Omental fat pad (tissue), 4 donors: ENCODE measurements around the gene ZBTB32. TPM values are rescaled to one million over a fixed set of nuclear protein-coding genes. Genes with fewer than 3 reads are reported as not detected.
A peak's percentile ranks its signal among the peaks of the same experiment; 100 is the strongest.

ENCODE experiments used
- ATAC-seq: fragments of 150-250 bp; one replicate; pipeline ENCODE4 v1.9.1; 2016; ENCODE audit warnings: mild to moderate bottlenecking, moderate library complexity; ENCODE audit not compliant: low FRiP score
- DNase-seq: peaks from one replicate; pipeline ENCODE4 v3.0.0-alpha.2; 2019; ENCODE audit warnings: low spot score
- CTCF ChIP-seq, 3 donors: fragments of 450-650 bp; IDR thresholded peaks; one replicate each; pipeline ENCODE4 v1.5.1; 2016 to 2017; ENCODE audit warnings: antibody characterized with exemption in 3 of 3, mild to moderate bottlenecking in 3 of 3, moderate library complexity in 2 of 3
- total RNA-seq, 4 donors: library from RNA; depleted of rRNA; stranded (reverse); fragments of >200 nt; gene quantifications; one replicate each; pipeline ENCODE4 v1.1.0, GENCODE V29; 2016

Gene ZBTB32
- total RNA-seq, 4 donors from 2014 or later = 0.47 to 0.72 TPM; not detected in 2

- ATAC-seq (peak; percentile 89), DNase-seq (peak; percentile 94)
- no peak for TF ChIP-seq CTCF (IDR thresholded peaks at IDR 0.05)
Observed at GRCh38 chr19:35757749-35758608, 53.6 kb downstream of the ZBTB32 start, which contains the start of gene PROSER3. Gene PROSER3, plus strand, starts transcription at chr19:35758176. Its CDS starts 40 bp downstream, at chr19:35758216.

DNA sequence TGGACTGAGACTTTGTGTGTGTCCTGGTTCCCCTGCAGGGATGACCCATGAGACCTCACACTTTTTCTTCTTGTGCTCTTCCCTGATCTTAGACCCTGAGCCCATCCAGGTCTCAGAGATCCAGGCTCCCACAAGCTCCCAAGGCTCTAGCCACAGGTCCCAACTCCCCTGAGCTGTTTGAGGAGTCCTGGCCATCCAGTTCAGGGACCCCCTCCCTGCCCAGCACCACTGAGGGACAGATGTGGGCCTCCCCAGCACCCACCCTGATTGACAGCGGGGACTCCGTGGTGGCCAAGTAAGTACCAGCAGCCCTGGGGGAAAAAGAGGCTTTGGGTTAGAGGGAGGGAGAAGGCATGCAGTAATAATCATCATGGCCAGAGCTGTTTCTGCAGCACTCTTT, 55.3 kb downstream of the ZBTB32 start:
- no peak for TF ChIP-seq CTCF (IDR thresholded peaks at IDR 0.05)
- ATAC-seq = no peak
- DNase-seq = no peak

- ATAC-seq = no peak
- TF ChIP-seq CTCF (IDR thresholded peaks at IDR 0.05) = no peak
- no peak for DNase-seq
Observed at GRCh38 chr19:35760711-35761349, 56.5 kb downstream of the ZBTB32 start.

DNA sequence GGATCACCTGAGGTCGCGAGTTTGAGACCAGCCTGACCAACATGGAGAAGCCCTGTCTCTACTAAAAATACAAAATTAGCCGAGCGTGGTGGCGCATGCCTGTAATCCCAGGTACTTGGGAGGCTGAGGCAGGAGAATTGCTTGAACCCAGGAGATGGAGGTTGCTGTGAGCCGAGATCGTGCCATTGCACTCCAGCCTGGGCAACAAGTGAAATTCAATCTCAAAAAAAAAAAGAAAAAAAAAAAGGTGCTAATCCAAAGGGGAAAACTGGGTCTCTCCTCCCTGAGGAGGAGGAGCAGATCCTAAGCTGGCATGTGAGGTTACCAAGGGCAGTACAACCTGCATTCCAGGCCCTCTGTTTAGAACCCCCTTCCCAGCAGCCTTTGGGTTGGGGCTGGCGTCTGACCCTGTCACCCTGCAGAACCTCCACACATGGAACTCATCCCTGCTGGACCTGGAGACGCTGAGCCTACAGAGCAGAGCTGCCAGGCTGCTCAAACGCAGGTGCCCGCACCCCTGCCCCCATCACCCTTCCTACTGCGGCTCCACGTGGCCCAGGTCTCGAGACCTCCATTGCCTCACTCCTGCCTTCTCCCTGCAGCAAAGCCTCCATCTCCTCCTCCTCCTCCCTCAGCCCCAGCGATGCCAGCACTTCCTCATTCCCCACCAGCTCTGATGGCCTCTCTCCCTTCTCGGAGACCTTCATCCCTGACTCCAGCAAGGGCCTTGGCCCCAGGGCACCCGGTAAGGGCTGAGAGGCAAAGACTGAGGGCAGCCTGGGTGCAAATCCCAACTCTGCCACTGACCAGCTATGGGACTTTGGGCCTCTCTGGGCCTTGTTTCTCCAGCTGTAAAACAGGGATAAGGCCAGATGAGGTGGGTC, 60.3 kb downstream of the ZBTB32 start:
- DNase-seq (no peak), ATAC-seq (no peak)
- no peak for TF ChIP-seq CTCF (IDR thresholded peaks at IDR 0.05)

Other genes starting within 250 kb of the ZBTB32 start
- not detected for gene KRTDAP, start 214.1 kb upstream of the ZBTB32 start, total RNA-seq
- 10 to 100 TPM in 3 of 4 donors, 1 to 10 TPM in 1; 2.8 to 48.9 (median 33.8) TPM for gene DMKN, start 190.9 kb upstream of the ZBTB32 start, total RNA-seq
- gene SBSN, start 176.2 kb upstream of the ZBTB32 start, total RNA-seq = under 1 TPM in 1 of 4 donors, not detected in 3; 0.93 TPM
- gene GAPDHS, start 171.1 kb upstream of the ZBTB32 start, total RNA-seq = not detected
- gene TMEM147, start 158.9 kb upstream of the ZBTB32 start, total RNA-seq = 100 to 1,000 TPM in 1 of 4 donors, 10 to 100 TPM in 3; 67.1 to 114 (median 74.5) TPM
- not detected for gene ATP4A, start 140.9 kb upstream of the ZBTB32 start, total RNA-seq
- not detected for gene PMIS2, start 118.4 kb upstream of the ZBTB32 start, total RNA-seq
- gene HAUS5, start 91.8 kb upstream of the ZBTB32 start, total RNA-seq = 1 to 10 TPM; 4.0 to 7.3 (median 5.1) TPM
- gene RBM42, start 75.5 kb upstream of the ZBTB32 start, total RNA-seq = 10 to 100 TPM; 35.0 to 41.7 (median 39.6) TPM
- under 1 TPM in 2 of 4 donors, not detected in 2; 0.65 to 0.82 TPM for gene ETV2, start 62.8 kb upstream of the ZBTB32 start, total RNA-seq
- gene COX6B1, start 56.2 kb upstream of the ZBTB32 start, total RNA-seq = 100 to 1,000 TPM; 391 to 611 (median 538) TPM
- gene UPK1A, start 38.0 kb upstream of the ZBTB32 start, total RNA-seq = under 1 TPM in 1 of 4 donors, not detected in 3; 0.44 TPM
- 10 to 100 TPM; 11.5 to 28.7 (median 19.8) TPM for gene KMT2B, start 13.4 kb downstream of the ZBTB32 start, total RNA-seq
- 10 to 100 TPM in 2 of 4 donors, 1 to 10 TPM in 2; 5.8 to 14.8 (median 10.1) TPM for gene IGFLR1, start 37.9 kb downstream of the ZBTB32 start, total RNA-seq
- 10 to 100 TPM; 18.4 to 23.8 (median 22.9) TPM for gene U2AF1L4, start 40.9 kb downstream of the ZBTB32 start, total RNA-seq
- 10 to 100 TPM; 28.1 to 58.6 (median 37.9) TPM for gene PSENEN, start 41.1 kb downstream of the ZBTB32 start, total RNA-seq
- 10 to 100 TPM; 11.3 to 18.3 (median 15.6) TPM for gene LIN37, start 44.0 kb downstream of the ZBTB32 start, total RNA-seq
- gene HSPB6, start 52.5 kb downstream of the ZBTB32 start, total RNA-seq = 100 to 1,000 TPM; 107 to 203 (median 128) TPM
- gene PROSER3, start 53.6 kb downstream of the ZBTB32 start, total RNA-seq = 1 to 10 TPM; 3.7 to 7.5 (median 5.3) TPM
- 1 to 10 TPM in 3 of 4 donors, under 1 TPM in 1; 0.84 to 9.1 (median 2.5) TPM for gene ARHGAP33, start 71.0 kb downstream of the ZBTB32 start, total RNA-seq
- not detected for gene PRODH2, start 108.3 kb downstream of the ZBTB32 start, total RNA-seq
- 1 to 10 TPM in 1 of 4 donors, under 1 TPM in 1, not detected in 2; 0.48 to 1.5 TPM for gene NPHS1, start 147.9 kb downstream of the ZBTB32 start, total RNA-seq
- 1 to 10 TPM in 1 of 4 donors, under 1 TPM in 2, not detected in 1; 0.25 to 1.4 (median 0.48) TPM for gene KIRREL2, start 152.4 kb downstream of the ZBTB32 start, total RNA-seq
- 10 to 100 TPM in 1 of 4 donors, 1 to 10 TPM in 3; 1.1 to 10.1 (median 2.3) TPM for gene APLP1, start 164.0 kb downstream of the ZBTB32 start, total RNA-seq
- 10 to 100 TPM in 3 of 4 donors, 1 to 10 TPM in 1; 7.4 to 52.7 (median 15.5) TPM for gene NFKBID, start 196.0 kb downstream of the ZBTB32 start, total RNA-seq
- 10 to 100 TPM in 2 of 4 donors, 1 to 10 TPM in 2; 7.6 to 57.0 (median 13.3) TPM for gene HCST, start 198.0 kb downstream of the ZBTB32 start, total RNA-seq
- gene TYROBP, start 203.7 kb downstream of the ZBTB32 start, total RNA-seq = 100 to 1,000 TPM; 171 to 490 (median 280) TPM
- 1 to 10 TPM; 3.2 to 8.7 (median 5.3) TPM for gene LRFN3, start 231.8 kb downstream of the ZBTB32 start, total RNA-seq